Dedifferentiated amniotic fluid mesenchymal stem cell (primary cell): ENCODE data around the gene ASB12.

Experiments used
- DNase-seq: peaks from one replicate; pipeline ENCODE4 v3.0.0-alpha.2; 2016; ENCODE audit errors: extremely low spot score

Gene ASB12

DNA sequence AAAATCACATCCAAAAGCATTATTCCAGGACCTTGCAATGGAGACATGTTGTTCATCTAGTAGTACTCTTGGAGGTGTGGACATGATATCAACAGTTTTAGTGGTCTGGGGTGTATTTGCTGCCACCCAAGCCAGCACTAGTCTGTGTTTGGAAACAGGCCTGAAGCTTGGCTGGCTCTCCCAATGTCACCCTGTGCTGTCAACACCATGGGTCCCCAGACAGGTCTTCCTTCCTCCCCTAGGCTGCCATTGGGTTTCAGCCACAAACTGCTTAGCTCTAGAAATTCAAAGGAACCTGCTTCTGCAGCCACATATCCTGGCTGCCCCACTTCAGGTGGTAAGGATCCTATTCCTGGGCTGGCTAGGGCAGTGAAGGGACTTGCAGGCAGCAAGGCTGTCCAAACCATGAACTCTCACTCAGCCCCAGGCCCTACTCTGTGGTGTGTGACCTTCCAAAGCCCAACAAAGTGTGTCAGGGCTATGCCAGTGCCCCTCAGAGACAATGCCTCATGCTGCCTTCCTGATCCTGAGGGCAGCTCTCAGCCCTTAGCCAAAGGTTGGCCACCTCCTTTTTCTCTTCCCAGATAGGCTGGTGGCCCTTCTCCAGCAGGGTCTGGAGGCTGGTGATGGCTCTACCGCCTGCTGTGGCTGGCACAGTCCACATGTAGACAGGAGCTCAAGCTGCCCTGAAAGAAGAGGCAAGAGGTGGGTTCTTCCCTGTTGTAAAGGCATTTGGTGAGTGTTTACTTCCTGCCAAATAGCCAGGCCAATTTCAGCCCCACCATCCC lies 43.2 kb downstream of the ASB12 start:
- no peak for DNase-seq

DNA sequence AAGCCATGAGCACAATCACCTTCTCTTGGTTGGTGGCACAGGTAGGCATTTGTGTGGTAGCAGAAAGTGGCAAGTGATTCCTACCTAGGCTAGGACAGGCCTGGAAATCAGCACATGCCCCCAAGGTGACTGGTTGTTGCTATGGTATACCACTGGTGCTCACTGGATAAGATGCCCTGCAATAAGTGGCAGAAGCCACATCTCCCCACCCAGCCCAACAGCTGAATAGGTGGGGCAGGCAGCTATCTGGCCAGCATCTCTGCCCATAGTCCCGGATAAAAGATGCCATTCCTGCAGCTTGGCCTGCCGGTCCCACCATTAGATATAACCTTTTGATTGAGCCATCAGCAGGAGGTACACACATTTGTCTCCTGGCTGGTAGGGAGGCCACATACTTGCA lies 46.0 kb downstream of the ASB12 start:
- DNase-seq = no peak

GRCh38 chrX:64182208-64182607 lies 48.2 kb downstream of the ASB12 start:
- DNase-seq = no peak

- DNase-seq = no peak
Observed at GRCh38 chrX:64176876-64177275, 53.5 kb downstream of the ASB12 start.
